ENCODE measurements around the gene OTOS.

The OTOS gene

DNA sequence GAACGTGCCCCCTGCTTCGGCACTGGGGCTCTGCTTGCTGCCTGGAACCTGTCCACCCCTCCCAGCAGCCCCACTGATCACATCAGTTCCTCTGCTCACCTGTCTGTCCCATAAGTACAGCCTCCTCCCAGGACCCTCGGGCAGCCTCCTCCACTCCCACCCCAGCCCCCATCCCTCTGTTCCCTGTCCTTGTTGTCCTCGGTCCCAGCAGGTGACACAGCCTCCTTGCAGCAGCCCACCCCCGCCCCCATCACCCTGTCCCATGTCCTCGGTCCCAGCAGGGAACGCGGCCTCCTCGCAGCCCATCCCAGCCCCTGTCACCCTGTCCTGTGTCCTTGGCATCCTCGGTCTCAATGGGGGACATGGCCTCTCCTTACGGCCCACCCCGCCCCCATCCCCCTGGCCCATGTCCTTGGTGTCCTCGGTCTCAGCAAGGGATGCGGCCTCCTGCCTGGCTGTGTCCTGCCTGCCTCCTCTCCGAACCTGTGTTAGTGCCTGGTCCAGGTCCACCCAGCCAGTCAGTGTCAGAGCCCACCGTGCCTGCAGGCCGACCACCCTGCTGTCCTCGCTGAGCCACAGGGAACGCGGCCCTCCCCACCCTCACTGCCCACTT is 4.3 kb upstream of the OTOS start:
- no peak overlapping the region for H3K27ac ChIP-seq (ENCODE audit: low read depth, low read length)
- no peaks in the 10 kb centered on the region for H3K36me3 ChIP-seq (ENCODE audit: control insufficient read depth, insufficient read depth, low read length)
- peaks cover 15% of the 10 kb centered on the region for H3K27me3 ChIP-seq (ENCODE audit: control insufficient read depth, insufficient read depth, low read length)
- no peaks in the 10 kb centered on the region for H3K4me1 ChIP-seq (ENCODE audit: control insufficient read depth, insufficient read depth, low read length)
- H3K4me3 ChIP-seq (ENCODE audit: low read length) = no peak overlapping the region
- H3K9ac ChIP-seq (ENCODE audit: low read length) = no peak overlapping the region

DNA sequence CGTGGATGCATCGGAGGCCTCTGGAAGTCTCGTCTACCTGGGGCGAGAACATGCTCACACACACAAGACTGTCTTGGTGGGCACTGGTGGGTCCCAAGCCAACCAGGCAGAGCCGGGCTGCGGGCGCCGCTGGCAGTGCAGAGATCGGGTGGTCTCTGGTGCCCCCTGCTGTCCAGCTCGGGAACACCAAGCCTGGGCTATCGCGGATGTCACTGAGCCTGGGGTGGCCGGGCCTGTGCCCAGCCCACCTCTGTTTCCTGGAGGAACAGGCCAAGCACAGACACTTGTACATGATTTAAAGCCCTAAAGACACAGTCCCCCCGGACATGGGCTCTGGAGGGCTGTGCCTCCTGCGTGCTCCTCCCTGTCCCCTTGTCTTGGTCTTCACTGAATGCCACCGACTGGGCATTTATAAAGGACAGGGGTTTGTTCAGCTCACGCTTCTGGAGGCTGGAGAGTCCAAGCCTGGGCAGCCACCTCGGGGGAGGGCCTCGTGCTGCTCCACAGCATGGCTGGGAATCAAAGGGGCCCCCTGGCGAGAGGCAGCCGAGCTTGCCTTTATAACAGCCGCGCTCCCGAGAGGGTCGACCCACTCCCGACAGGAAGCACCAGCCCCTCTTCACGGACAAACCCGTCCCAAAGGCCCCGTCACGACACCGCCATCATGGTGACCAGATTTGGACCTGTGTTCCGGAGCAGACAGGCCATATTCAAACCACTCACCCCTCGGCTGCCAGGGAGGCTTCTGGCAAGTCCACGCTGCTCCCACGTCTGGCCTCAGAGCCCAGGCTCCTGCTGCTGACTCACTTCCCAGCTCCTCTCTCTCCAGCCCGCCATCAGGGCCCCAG is 3.6 kb upstream of the OTOS start:
- Histone ChIP-seq H3K36me3 (ENCODE audit: control insufficient read depth, insufficient read depth, low read length) (no peaks in the 10 kb centered on the region), H3K4me1 (ENCODE audit: control insufficient read depth, insufficient read depth, low read length) (no peaks in the 10 kb centered on the region), H3K9ac (ENCODE audit: low read length) (no peak overlapping the region), H3K27ac (ENCODE audit: low read depth, low read length) (no peak overlapping the region), H3K4me3 (ENCODE audit: low read length) (no peak overlapping the region), H3K27me3 (ENCODE audit: control insufficient read depth, insufficient read depth, low read length) (peaks cover 11% of the 10 kb centered on the region)

DNA sequence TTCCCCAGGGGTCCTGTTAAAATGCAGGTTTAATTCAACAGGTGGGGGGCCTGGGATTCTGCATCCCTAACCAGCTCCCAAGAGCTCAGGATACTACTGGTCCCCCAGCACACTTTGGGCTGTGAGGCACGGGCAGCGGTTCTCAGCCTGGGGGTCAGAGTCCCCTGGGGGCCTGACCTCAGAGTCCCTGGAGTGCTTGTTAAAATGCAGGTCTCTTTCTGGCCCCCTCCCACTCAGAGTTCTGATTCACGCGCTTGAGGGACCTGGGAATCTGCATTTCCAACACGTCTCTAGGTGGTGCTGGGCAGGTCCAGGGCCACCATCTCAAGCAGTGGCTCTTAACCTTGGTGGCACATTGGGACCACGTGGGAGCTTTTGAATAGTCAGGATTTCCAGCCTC is 2.8 kb upstream of the OTOS start:
- Histone ChIP-seq H3K27ac (ENCODE audit: low read depth, low read length) (no peak overlapping the region), H3K4me3 (ENCODE audit: low read length) (no peak overlapping the region)

DNA sequence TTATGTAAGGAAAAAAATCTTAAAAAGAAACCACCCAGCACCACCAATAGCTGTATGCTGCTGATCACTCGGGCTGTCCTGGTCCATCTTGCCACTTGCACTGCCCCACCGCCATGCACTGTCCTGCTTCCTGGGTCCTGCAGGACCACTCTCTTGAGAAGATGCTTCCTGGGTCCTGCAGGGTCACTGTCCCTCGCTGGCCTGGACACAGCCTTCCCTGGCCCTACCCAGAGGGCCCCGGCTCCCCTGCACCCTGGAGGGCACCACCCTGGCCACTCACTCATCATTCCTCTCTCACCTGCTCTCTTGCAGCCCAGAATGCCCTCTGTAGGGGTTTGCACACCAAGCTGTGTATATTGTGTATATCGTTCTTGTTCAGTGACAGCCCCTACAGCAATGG is 2.4 kb upstream of the OTOS start:
- H3K4me3 ChIP-seq (ENCODE audit: low read length) = no peak overlapping the region
- no peaks in the 10 kb centered on the region for H3K4me1 ChIP-seq (ENCODE audit: control insufficient read depth, insufficient read depth, low read length)
- no peak overlapping the region for H3K9ac ChIP-seq (ENCODE audit: low read length)
- H3K36me3 ChIP-seq (ENCODE audit: control insufficient read depth, insufficient read depth, low read length) = no peaks in the 10 kb centered on the region
- H3K27ac ChIP-seq (ENCODE audit: low read depth, low read length) = no peak overlapping the region
- peaks cover 3% of the 10 kb centered on the region for H3K27me3 ChIP-seq (ENCODE audit: control insufficient read depth, insufficient read depth, low read length)

More for the DNA sequence above, 2.8 kb upstream of the OTOS start:
- no peak overlapping the region for H3K9ac ChIP-seq (ENCODE audit: low read length)
- no peaks in the 10 kb centered on the region for H3K4me1 ChIP-seq (ENCODE audit: control insufficient read depth, insufficient read depth, low read length)
- no peaks in the 10 kb centered on the region for H3K36me3 ChIP-seq (ENCODE audit: control insufficient read depth, insufficient read depth, low read length)
- peaks cover 3% of the 10 kb centered on the region for H3K27me3 ChIP-seq (ENCODE audit: control insufficient read depth, insufficient read depth, low read length)

DNA sequence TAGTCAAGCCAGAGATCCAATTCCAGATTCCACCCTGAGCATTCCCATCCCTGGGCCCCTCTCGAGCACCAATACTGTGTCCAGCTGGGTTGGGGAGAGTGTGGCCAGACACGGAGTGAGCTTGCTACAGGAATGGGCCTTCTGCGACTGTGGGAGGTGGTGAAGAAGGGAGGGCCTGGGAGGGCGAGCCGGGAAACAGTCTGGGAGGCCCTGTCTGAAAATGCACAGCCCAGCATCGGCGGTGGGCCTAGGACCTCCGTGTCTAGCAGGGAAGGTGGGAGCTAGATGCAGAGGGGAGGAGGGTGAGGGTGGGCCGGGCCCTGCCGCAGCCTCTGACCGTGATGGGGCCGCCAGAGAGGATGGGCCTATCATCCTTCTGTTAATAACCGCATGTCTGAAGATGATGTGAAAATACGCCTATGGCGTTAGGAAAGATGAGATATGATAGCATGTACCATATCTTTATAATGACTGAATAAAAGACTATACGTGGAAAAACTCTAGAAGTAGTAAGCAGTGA is 1.9 kb upstream of the OTOS start:
- H3K4me1 ChIP-seq (ENCODE audit: control insufficient read depth, insufficient read depth, low read length) = no peaks in the 10 kb centered on the region
- H3K27me3 ChIP-seq (ENCODE audit: control insufficient read depth, insufficient read depth, low read length) = peaks cover 3% of the 10 kb centered on the region
- H3K36me3 ChIP-seq (ENCODE audit: control insufficient read depth, insufficient read depth, low read length) = no peaks in the 10 kb centered on the region
- no peak overlapping the region for H3K27ac ChIP-seq (ENCODE audit: low read depth, low read length)
- no peak overlapping the region for H3K4me3 ChIP-seq (ENCODE audit: low read length)
- no peak overlapping the region for H3K9ac ChIP-seq (ENCODE audit: low read length)

DNA sequence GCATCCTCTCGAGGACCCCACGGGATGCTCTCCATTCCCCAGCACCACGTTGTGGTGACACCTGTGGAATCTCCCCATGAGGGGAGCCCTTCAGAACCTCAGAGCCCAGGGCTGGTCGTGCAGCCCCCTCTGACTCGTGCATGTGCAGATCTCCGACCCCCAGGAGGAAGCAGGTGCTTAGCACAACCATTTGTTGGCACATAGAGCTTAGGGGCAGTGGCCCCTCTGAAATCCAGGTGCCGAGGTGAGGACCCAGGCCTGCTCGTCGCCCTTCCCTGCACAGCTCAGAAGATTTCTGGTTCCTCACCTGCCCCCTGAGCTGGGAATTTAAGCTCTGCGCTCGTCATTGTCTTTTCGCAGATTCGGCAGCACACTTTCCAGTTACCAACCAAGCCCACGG is 1.3 kb upstream of the OTOS start:
- Histone ChIP-seq H3K36me3 (ENCODE audit: control insufficient read depth, insufficient read depth, low read length) (no peaks in the 10 kb centered on the region), H3K27ac (ENCODE audit: low read depth, low read length) (no peak overlapping the region), H3K4me3 (ENCODE audit: low read length) (no peak overlapping the region), H3K9ac (ENCODE audit: low read length) (no peak overlapping the region), H3K4me1 (ENCODE audit: control insufficient read depth, insufficient read depth, low read length) (no peaks in the 10 kb centered on the region), H3K27me3 (ENCODE audit: control insufficient read depth, insufficient read depth, low read length) (peaks cover 3% of the 10 kb centered on the region)

DNA sequence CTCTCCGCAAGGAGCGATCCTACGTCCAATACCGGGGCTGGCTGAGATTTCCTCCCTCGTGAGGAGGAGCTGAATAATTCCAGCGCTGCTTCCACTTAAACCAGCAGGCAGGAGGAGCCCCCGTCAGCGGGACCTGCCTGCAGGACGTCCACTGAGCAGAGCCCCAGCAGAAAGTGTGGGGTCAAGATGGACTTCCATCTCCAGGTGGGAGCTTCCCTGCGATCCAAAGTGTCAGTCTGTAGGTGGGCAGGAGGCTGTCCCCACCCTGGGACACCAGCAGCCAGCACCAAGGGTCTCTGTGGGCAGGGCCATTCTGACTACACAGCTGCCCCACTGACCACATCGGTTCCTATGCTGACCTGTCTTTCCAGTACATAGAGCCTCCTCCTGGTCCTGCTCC is 462 bp upstream of the OTOS start:
- H3K4me3 ChIP-seq (ENCODE audit: low read length) = no peak overlapping the region
- H3K4me1 ChIP-seq (ENCODE audit: control insufficient read depth, insufficient read depth, low read length) = no peaks in the 10 kb centered on the region
- H3K27ac ChIP-seq (ENCODE audit: low read depth, low read length) = no peak overlapping the region
- H3K27me3 ChIP-seq (ENCODE audit: control insufficient read depth, insufficient read depth, low read length) = peaks cover 3% of the 10 kb centered on the region
- no peak overlapping the region for H3K9ac ChIP-seq (ENCODE audit: low read length)
- no peaks in the 10 kb centered on the region for H3K36me3 ChIP-seq (ENCODE audit: control insufficient read depth, insufficient read depth, low read length)

DNA sequence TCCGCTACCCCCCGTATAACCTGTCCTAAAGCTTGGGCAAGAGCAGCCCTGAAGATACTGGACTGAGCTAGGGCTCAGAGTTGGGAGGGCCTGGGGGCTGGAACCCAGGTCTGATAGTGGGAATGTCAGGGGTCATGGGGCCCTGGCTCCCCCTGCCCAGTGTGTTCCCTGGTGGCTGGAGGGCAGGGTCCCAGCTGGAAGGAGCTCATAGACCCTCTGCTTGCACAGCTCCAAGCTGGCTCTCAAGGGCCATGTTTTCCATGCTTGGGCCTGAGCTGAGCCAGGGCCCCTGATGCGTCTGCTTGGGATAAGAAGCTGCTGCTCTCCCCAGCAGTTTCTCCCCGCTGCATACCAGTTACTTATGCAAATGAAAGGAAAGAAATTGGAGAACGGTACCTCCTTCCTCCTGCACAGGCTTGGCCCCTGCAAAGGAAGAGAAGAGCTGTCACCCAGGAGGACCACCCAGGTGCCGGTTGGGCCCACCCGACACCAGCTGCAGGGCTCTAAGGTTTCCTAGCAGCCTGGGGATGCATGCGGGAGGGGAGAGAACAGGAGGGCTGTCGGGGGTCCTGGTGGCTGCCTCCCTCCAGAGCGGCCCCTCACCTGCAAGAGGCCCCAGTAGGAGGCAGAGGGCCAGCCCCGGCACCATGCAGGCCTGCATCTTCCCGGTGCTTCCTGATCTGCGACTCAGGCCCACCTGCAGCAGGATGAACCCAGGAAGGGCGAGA is 628 bp downstream of the OTOS start:
- H3K36me3 ChIP-seq (ENCODE audit: control insufficient read depth, insufficient read depth, low read length) = no peaks in the 10 kb centered on the region
- H3K9ac ChIP-seq (ENCODE audit: low read length) = no peak overlapping the region
- H3K4me1 ChIP-seq (ENCODE audit: control insufficient read depth, insufficient read depth, low read length) = peaks cover 6% of the 10 kb centered on the region
- H3K27me3 ChIP-seq (ENCODE audit: control insufficient read depth, insufficient read depth, low read length) = peaks cover 3% of the 10 kb centered on the region
- no peak overlapping the region for H3K4me3 ChIP-seq (ENCODE audit: low read length)
- no peak overlapping the region for H3K27ac ChIP-seq (ENCODE audit: low read depth, low read length)

DNA sequence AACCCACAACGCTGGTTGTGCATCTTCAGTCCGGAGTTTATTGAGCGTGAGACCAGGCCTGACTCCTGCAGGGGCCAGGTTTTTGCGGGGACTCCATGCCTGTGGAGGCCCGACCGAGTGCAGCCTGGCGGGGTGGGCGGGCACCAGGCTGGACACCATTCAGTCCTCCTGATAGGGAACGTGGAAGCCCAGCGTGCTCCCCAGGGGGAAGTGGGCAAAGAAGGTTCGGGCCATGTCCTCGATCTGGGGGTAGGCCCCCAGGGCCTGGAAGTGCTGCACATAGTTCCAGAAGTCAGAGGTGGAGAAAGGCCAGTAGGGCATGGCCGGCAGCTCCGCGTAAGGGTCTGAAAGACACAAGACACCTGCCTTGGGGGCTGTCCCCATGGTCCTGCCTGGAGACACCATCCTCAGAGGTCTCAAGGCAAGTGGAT is 1.4 kb downstream of the OTOS start:
- no peak overlapping the region for H3K9ac ChIP-seq (ENCODE audit: low read length)
- H3K4me1 ChIP-seq (ENCODE audit: control insufficient read depth, insufficient read depth, low read length) = peaks cover 6% of the 10 kb centered on the region
- no peak overlapping the region for H3K4me3 ChIP-seq (ENCODE audit: low read length)
- H3K27ac ChIP-seq (ENCODE audit: low read depth, low read length) = no peak overlapping the region
- H3K36me3 ChIP-seq (ENCODE audit: control insufficient read depth, insufficient read depth, low read length) = no peaks in the 10 kb centered on the region
- peaks cover 3% of the 10 kb centered on the region for H3K27me3 ChIP-seq (ENCODE audit: control insufficient read depth, insufficient read depth, low read length)

DNA sequence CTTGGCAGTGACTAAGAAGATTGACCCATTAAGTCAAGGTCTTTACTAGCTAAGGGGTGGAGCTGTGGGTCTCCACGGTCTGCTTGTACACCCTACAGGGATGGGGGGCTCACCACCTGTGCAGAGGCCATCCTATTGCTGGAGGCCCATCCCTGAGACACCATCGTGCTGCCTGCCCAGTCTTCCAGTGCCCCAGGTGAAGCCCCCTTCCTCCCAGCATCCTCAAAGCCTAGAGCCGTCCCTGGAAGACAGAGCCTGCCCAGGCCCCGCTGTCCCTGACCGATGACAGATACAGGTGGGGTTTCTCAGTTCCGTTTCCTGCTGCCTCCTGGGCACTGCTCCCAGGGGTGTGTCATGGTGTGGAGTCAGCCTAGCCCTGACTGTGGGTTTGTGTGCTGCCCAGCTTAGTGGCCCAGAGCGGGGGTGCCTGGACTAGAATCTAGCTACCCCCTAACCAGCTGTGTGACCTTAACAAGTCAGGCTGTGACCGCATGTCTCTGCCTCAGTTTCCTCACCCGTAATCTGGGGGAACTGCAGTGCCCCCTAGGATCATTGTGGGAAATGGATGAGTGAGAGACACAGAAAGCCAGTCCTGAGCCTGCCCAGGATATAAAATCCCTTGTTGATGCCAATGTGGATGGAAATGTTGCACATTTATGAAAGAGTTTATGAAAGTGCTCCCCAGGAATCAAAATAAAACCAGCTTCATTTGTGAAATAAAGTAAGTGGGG is 2.0 kb downstream of the OTOS start:
- H3K36me3 ChIP-seq (ENCODE audit: control insufficient read depth, insufficient read depth, low read length) = no peaks in the 10 kb centered on the region
- peaks cover 6% of the 10 kb centered on the region for H3K4me1 ChIP-seq (ENCODE audit: control insufficient read depth, insufficient read depth, low read length)
- H3K9ac ChIP-seq (ENCODE audit: low read length) = no peak overlapping the region
- peaks cover 2% of the 10 kb centered on the region for H3K27me3 ChIP-seq (ENCODE audit: control insufficient read depth, insufficient read depth, low read length)
- no peak overlapping the region for H3K27ac ChIP-seq (ENCODE audit: low read depth, low read length)
- no peak overlapping the region for H3K4me3 ChIP-seq (ENCODE audit: low read length)

DNA sequence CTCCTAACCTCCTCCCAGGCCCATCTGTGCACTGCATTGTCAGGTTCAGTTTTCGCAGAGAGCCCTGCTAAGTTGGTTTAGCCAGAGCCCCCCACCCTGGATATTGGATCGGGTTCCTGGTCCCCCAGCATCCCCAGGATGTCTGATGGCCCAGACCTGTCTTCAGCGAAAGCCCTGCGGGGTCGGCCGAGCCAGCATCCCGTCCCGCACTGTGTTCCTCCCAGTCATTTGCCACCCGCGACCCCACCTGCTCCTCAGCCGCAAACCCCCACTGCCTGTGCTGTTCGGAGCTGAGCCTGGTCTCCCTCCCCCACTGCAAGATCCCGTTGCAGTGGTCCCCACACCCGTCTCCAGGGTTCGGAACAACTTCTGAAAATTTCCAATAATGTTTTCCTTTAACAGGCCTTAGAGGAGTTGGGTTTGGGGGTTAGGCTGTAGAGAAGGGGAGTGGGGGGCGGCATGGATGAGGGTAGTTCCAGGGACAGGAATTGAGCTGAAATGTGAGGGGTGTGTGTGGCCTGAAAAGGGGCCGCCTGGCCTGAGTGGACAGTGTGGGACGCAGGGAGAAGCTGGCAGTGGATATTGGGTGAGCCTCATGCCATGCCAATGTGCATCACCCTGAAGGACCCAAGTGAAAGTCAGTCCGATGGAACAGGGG is 2.7 kb downstream of the OTOS start:
- H3K4me1 ChIP-seq (ENCODE audit: control insufficient read depth, insufficient read depth, low read length) = peaks cover 6% of the 10 kb centered on the region
- H3K4me3 ChIP-seq (ENCODE audit: low read length) = no peak overlapping the region
- H3K27me3 ChIP-seq (ENCODE audit: control insufficient read depth, insufficient read depth, low read length) = no peaks in the 10 kb centered on the region
- no peaks in the 10 kb centered on the region for H3K36me3 ChIP-seq (ENCODE audit: control insufficient read depth, insufficient read depth, low read length)
- no peak overlapping the region for H3K9ac ChIP-seq (ENCODE audit: low read length)
- H3K27ac ChIP-seq (ENCODE audit: low read depth, low read length) = no peak overlapping the region

Measured in rectal smooth muscle tissue (tissue), 1 donor.